DOHH2 (cell line): ENCODE data around the gene MAP7D1.

Experiments
- H3F3A ChIP-seq: fragments of 200-600 bp; sonication (generic), shearing (Covaris generic); 2 replicates; pipeline ENCODE4 v1.6.0; 2016; ENCODE audit warnings: antibody characterized with exemption, mild to moderate bottlenecking; ENCODE audit not compliant: control insufficient read depth, insufficient read depth
- H3K27ac ChIP-seq: fragments of 200-600 bp; sonication (generic); 2 replicates; pipeline ENCODE4 v1.5.1; 2014; ENCODE audit warnings: low read depth, mild to moderate bottlenecking, low read length, moderate library complexity
- H3K27me3 ChIP-seq: fragments of 200-600 bp; sonication (generic); 2 replicates; pipeline ENCODE4 v1.6.1; 2014; ENCODE audit warnings: mild to moderate bottlenecking, low read length, mixed read lengths; ENCODE audit not compliant: control insufficient read depth
- H3K36me3 ChIP-seq: fragments of 200-600 bp; sonication (generic); 2 replicates; pipeline ENCODE4 v1.6.1; 2014; ENCODE audit warnings: mild to moderate bottlenecking, low read length, moderate library complexity, mixed read lengths; ENCODE audit not compliant: control insufficient read depth
- H3K4me1 ChIP-seq: fragments of 200-600 bp; sonication (generic); 2 replicates; pipeline ENCODE4 v1.6.1; 2014; ENCODE audit warnings: mild to moderate bottlenecking, low read length, mixed read lengths; ENCODE audit not compliant: control insufficient read depth
- H3K4me2 ChIP-seq: fragments of 200-600 bp; sonication (generic); 2 replicates; pipeline ENCODE4 v1.6.0; 2014; ENCODE audit warnings: mild to moderate bottlenecking, low read length, moderate library complexity
- H3K4me3 ChIP-seq: fragments of 200-600 bp; sonication (generic); 2 replicates; pipeline ENCODE4 v1.5.1; 2014; ENCODE audit warnings: mild to moderate bottlenecking, low read length, mixed read lengths
- H3K79me2 ChIP-seq: fragments of 200-600 bp; sonication (generic); 2 replicates; pipeline ENCODE4 v1.6.1; 2014; ENCODE audit warnings: mild to moderate bottlenecking, low read length, mixed read lengths; ENCODE audit not compliant: control insufficient read depth
- H3K9me2 ChIP-seq: fragments of 200-600 bp; sonication (generic); replicated peaks from 2 replicates; pipeline ENCODE4 v1.6.1; 2014; ENCODE audit warnings: mild to moderate bottlenecking, low read length, mixed read lengths; ENCODE audit not compliant: control insufficient read depth
- H3K9me3 ChIP-seq: fragments of 200-600 bp; sonication (generic); 2 replicates; pipeline ENCODE4 v1.6.1; 2014; ENCODE audit warnings: antibody characterized with exemption, low read length, mixed read lengths; ENCODE audit not compliant: control insufficient read depth, insufficient read depth
- H4K20me1 ChIP-seq: fragments of 200-600 bp; sonication (generic); 2 replicates; pipeline ENCODE4 v1.6.0; 2014; ENCODE audit warnings: low read depth, mild to moderate bottlenecking, antibody characterized with exemption, low read length, moderate library complexity; ENCODE audit not compliant: control insufficient read depth, insufficient read depth
- EZH2phosphoT487 ChIP-seq: fragments of 200-600 bp; sonication (generic); IDR thresholded peaks from 2 replicates; pipeline ENCODE4 v1.6.1; 2017; ENCODE audit warnings: borderline replicate concordance, mild to moderate bottlenecking, antibody characterized with exemption, low read length, moderate library complexity, mixed read lengths
- TF ChIP-seq, protein P1 (sequence below): fragments of 200-600 bp; sonication (generic); IDR thresholded peaks from one replicate; pipeline ENCODE4 v1.5.1; 2014; ENCODE audit warnings: antibody characterized with exemption, mild to moderate bottlenecking, low read depth, low read length; ENCODE audit not compliant: poor library complexity, severe bottlenecking

Gene MAP7D1

DNA sequence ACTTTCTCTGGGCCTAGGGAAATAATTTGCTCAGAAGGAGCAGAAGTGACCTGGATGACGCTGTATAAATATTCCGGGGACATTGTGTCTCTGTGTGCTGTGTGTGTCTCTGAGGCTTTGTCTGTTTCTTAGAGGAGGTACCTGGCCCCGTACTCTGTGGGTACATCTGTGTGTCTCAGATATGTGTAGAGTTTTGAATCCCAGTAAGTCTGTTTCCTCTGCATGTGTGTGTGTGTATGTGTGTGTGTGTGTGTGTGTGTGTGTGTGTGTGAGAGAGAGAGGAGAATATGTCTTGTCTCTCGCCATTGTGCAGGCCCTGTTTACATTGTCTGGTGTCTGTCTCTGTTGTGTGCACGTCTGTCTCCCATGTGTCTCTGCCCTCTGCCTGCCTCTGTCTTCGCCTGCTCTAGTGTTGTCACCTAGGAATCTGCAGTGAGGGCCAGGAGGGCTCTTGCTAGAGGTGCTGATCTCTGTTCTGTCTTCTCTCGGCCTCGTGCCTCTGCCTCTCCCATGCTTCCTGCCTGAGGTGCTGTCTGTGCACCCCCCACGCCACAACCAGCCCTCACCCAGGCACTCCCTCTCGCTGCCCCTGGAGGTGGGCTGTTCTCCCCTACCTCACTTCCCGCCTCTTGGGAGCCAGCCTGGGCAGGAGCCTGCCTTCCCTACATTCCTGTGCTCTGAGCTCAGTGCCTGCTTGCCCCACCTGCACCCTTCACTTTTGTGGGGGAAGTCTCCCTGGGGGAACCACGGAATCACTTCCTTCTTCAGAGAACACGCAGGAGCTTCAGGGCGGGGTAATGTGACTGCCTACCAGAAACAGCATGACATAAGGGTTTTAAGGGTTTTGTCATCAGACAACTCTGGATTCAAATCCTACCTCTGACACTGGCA is 5.9 kb downstream of the MAP7D1 start:
- H3K36me3 ChIP-seq: peaks cover 58% of the 10 kb centered on the region
- H3K4me3 ChIP-seq: peak overlapping the region; percentile 72
- peaks cover 11% of the 10 kb centered on the region for H3F3A ChIP-seq
- peak overlapping the region; percentile 82 for H3K27ac ChIP-seq
- peak overlapping the region; percentile 86 for H3K4me2 ChIP-seq
- peaks cover 77% of the 10 kb centered on the region for H3K4me1 ChIP-seq
- H4K20me1 ChIP-seq: peaks cover 4% of the 10 kb centered on the region; the same call in 1 of the 2 replicates
- H3K9me2 ChIP-seq: no peaks in the 10 kb centered on the region
- TF ChIP-seq, protein P1, sequence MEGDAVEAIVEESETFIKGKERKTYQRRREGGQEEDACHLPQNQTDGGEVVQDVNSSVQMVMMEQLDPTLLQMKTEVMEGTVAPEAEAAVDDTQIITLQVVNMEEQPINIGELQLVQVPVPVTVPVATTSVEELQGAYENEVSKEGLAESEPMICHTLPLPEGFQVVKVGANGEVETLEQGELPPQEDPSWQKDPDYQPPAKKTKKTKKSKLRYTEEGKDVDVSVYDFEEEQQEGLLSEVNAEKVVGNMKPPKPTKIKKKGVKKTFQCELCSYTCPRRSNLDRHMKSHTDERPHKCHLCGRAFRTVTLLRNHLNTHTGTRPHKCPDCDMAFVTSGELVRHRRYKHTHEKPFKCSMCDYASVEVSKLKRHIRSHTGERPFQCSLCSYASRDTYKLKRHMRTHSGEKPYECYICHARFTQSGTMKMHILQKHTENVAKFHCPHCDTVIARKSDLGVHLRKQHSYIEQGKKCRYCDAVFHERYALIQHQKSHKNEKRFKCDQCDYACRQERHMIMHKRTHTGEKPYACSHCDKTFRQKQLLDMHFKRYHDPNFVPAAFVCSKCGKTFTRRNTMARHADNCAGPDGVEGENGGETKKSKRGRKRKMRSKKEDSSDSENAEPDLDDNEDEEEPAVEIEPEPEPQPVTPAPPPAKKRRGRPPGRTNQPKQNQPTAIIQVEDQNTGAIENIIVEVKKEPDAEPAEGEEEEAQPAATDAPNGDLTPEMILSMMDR: no peak
- no peak for TF ChIP-seq EZH2phosphoT487
- H3K27me3 ChIP-seq: no peaks in the 10 kb centered on the region
- H3K9me3 ChIP-seq: no peaks in the 10 kb centered on the region
- H3K79me2 ChIP-seq: peaks cover 98% of the 10 kb centered on the region

DNA sequence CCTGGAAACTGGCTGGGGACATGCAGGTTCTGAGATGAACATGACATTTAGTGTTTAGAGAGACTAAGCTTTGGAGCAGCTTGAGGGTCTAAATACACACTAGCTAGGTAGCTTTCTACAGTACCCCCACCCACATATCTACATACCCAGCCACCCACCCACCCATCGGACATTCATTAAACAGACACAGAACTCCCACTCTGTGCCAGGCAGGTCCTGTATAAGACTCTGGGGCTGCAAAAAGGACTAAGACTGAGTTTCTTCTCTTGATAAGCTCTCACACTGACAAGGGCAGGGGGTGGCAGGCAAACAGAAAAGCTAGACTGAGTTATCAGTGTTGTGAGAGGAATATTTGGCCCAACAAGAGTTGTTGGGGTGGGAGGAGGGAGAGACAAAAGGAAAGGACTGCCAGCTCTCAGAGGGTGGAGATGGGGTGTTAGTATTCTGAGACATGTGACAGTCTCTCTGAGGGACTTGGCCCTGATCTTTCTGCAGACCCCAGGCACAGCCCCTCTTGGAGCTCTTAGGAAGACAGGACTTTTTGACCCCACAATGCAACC is 6.8 kb downstream of the MAP7D1 start:
- Histone ChIP-seq H3K36me3 (peaks cover 59% of the 10 kb centered on the region), H3K4me1 (peaks cover 71% of the 10 kb centered on the region), H3F3A (peaks cover 11% of the 10 kb centered on the region)

DNA sequence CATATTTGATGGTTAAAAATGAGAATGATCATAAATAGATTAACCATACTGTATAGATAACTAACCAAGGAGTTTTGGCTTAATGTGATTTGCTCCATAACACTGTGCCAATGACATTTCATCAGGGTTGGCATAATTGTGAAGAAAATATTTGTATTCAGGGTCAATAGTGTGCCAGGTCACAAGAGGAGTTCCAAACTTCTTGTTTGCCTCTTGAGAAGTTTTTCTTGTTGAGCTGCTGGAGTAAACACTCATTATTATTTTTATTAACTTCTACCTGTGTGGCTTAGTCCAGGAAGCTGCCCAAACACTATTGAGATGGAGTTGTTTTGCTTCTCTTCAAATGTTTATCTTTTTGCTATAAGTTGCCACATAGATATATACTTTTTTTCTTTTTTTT is 7.5 kb downstream of the MAP7D1 start:
- H3K27ac ChIP-seq: no peak overlapping the region
- peaks cover 11% of the 10 kb centered on the region for H3F3A ChIP-seq
- peaks cover 64% of the 10 kb centered on the region for H3K4me1 ChIP-seq
- H3K4me2 ChIP-seq: no peak overlapping the region
- no peaks in the 10 kb centered on the region; the same call in 1 of the 2 replicates for H4K20me1 ChIP-seq
- no peak for TF ChIP-seq EZH2phosphoT487
- TF ChIP-seq, protein P1: no peak
- H3K27me3 ChIP-seq: no peaks in the 10 kb centered on the region
- no peaks in the 10 kb centered on the region for H3K9me3 ChIP-seq
- peaks cover 98% of the 10 kb centered on the region for H3K79me2 ChIP-seq
- H3K9me2 ChIP-seq: no peaks in the 10 kb centered on the region
- peaks cover 53% of the 10 kb centered on the region for H3K36me3 ChIP-seq
- no peak overlapping the region for H3K4me3 ChIP-seq

More for the DNA sequence above, 6.8 kb downstream of the MAP7D1 start:
- Histone ChIP-seq H4K20me1 (peaks cover 4% of the 10 kb centered on the region; the same call in 1 of the 2 replicates), H3K79me2 (peaks cover 98% of the 10 kb centered on the region), H3K9me3 (no peaks in the 10 kb centered on the region), H3K9me2 (no peaks in the 10 kb centered on the region), H3K27me3 (no peaks in the 10 kb centered on the region), H3K4me2 (peak overlapping the region; percentile 86), H3K27ac (peak overlapping the region; percentile 82), H3K4me3 (peak overlapping the region; percentile 72; the same call in 1 of the 2 replicates)
- no peak for TF ChIP-seq EZH2phosphoT487
- TF ChIP-seq, protein P1: no peak
